Measurements from ENCODE around the gene LRRC49. TPM values are rescaled to one million over a fixed set of nuclear protein-coding genes. Genes with fewer than 3 reads are reported as not detected.
A peak's percentile ranks its signal among the peaks of the same experiment; 100 is the strongest.

The LRRC49 gene
- total and polyA plus RNA-seq, 2 donors (not counting 3 experiments of a cell fraction or from before 2014, with no cell fraction given), result 3.0 to 6.6 TPM

DNA sequence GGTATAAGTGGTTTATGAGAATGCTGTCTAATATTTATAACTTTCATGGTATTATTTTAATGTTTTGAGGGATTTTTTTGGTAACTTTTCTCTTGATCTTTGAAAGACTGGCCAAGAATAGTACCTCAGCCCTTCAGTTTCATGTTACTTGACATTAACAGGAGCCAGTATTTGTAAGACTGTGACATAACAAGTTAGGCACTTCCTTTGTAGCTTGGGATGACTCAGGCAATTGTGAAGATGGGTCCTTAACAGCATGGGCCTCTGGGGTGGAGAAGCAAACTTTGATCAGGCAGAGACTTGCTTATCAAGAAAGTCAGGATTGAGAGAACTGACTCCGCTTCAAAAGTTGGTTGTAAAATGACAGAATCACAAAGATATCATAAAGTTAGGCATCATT lies 9.5 kb downstream of the LRRC49 start:
- intact Hi-C loops (cut with micrococcal nuclease), result no loop called here
- DNase-seq (ENCODE audit: low read depth, low spot score), result peak; percentile 68
- CTCF ChIA-PET, result interaction anchor here (1.9 to 3.5 kb wide), 2 partner anchors 9 to 538 kb away, joined by 6 to 11 read pairs; partner anchors contain the start of genes LRRC49 and THAP10
- peak overlapping the region; percentile 73 for H3K27ac ChIP-seq (ENCODE audit: insufficient read depth, low read depth, low read length)
- FAIRE-seq, result peak; percentile 85
- no peak overlapping the region for H3K4me3 ChIP-seq (replicated peaks in 1 of 3; ENCODE audit: insufficient read depth in 1 of 3, low read depth in 1 of 3, low read length in 3 of 3)
- H3K4me2 ChIP-seq (ENCODE audit: insufficient read depth, low read length), result peak overlapping the region; percentile 12
- peak overlapping the region; percentile 22 for H3K9ac ChIP-seq (replicated peaks; ENCODE audit: extremely low read depth, insufficient read depth, low read length)
- H3K79me2 ChIP-seq (ENCODE audit: control insufficient read depth, insufficient read depth, low read length), result no peaks in the 10 kb centered on the region
- peaks cover 11% of the 10 kb centered on the region for H3K4me1 ChIP-seq (ENCODE audit: control insufficient read depth, extremely low read depth, insufficient read depth, low read length)
- POLR2A ChIA-PET, result no interaction called here
- H3K27me3 ChIP-seq (ENCODE audit: control insufficient read depth in 2 of 2, insufficient read depth in 2 of 2, low read length in 2 of 2), result no peaks in the 10 kb centered on the region
- no peaks in the 10 kb centered on the region for H4K20me1 ChIP-seq (replicated peaks; ENCODE audit: control insufficient read depth, extremely low read depth, insufficient read depth, low read length)
- H2AFZ ChIP-seq (ENCODE audit: low read depth, low read length), result peak overlapping the region; percentile 77
- dilution Hi-C loops (cut with MboI; ENCODE audit: extremely low pct_ligation_motif_present, low sequenced_read_pairs), result no loop called here
- H3K9me3 ChIP-seq (replicated peaks; ENCODE audit: control insufficient read depth, insufficient read depth, low read length), result no peaks in the 10 kb centered on the region
- no peaks in the 10 kb centered on the region for H3K9me1 ChIP-seq (replicated peaks; ENCODE audit: control insufficient read depth, extremely low read depth, insufficient read depth, low read length)
- H3K36me3 ChIP-seq (ENCODE audit: control insufficient read depth in 2 of 2, extremely low read depth in 1 of 2, insufficient read depth in 2 of 2, low read length in 2 of 2), result peaks cover 0 to 2% of the 10 kb centered on the region in 2 experiments
- TF ChIP-seq JUN (IDR thresholded peaks at IDR 0.05; ENCODE audit: borderline replicate concordance, insufficient read depth, insufficient read length, low read depth) (peak; percentile 88), POLR2A (IDR thresholded peaks at IDR 0.05; ENCODE audit: low read depth, low read length) (no peak), FOS (IDR thresholded peaks at IDR 0.05; ENCODE audit: borderline replicate concordance, insufficient read depth, low read length) (peak; percentile 89)
- BruUV-seq (replicated peaks), result no TSS peak

DNA sequence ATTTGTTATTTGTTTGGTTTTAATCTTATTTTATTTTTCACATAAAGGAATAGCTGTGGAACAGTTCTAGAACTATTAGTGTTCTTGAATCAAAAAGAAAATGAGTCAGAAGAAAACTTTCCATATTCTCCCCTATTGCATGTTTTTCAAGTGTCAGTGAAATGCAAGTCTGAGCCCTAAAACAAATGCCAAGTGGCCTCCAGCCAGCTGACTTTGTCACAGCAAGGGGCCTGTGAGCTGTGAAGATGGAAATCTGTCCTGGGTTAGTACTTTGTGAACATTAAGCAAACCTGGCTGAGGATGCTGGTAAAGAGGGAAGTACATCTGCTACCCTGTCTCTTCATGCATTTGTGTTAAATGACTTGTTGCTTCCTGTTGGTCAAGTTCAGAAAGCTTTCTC lies 14.2 kb downstream of the LRRC49 start:
- H3K4me1 ChIP-seq (ENCODE audit: control insufficient read depth, extremely low read depth, insufficient read depth, low read length), result peaks cover 8% of the 10 kb centered on the region
- intact Hi-C loops (cut with micrococcal nuclease) (no loop called here), dilution Hi-C loops (cut with MboI; ENCODE audit: extremely low pct_ligation_motif_present, low sequenced_read_pairs) (no loop called here)
- no peak overlapping the region for H3K27ac ChIP-seq (ENCODE audit: insufficient read depth, low read depth, low read length)
- H3K9me1 ChIP-seq (replicated peaks; ENCODE audit: control insufficient read depth, extremely low read depth, insufficient read depth, low read length), result no peaks in the 10 kb centered on the region
- peaks cover 2% of the 10 kb centered on the region in 2 experiments for H3K36me3 ChIP-seq (ENCODE audit: control insufficient read depth in 2 of 2, extremely low read depth in 1 of 2, insufficient read depth in 2 of 2, low read length in 2 of 2)
- no peak overlapping the region for H3K9ac ChIP-seq (replicated peaks; ENCODE audit: extremely low read depth, insufficient read depth, low read length)
- ChIA-PET POLR2A (no interaction called here), CTCF (interaction anchor here (0.6 to 1.6 kb wide), 6 partner anchors 8 to 895 kb away, joined by 3 to 5 read pairs (median 3); no protein-coding TSS in a partner anchor)
- FAIRE-seq (no peak), DNase-seq (ENCODE audit: low read depth, low spot score) (no peak)
- no peak overlapping the region for H2AFZ ChIP-seq (ENCODE audit: low read depth, low read length)
- BruUV-seq (replicated peaks), result no TSS peak
- no peak overlapping the region for H3K4me2 ChIP-seq (ENCODE audit: insufficient read depth, low read length)
- H3K9me3 ChIP-seq (replicated peaks; ENCODE audit: control insufficient read depth, insufficient read depth, low read length), result peaks cover 2% of the 10 kb centered on the region
- H3K27me3 ChIP-seq (ENCODE audit: control insufficient read depth in 2 of 2, insufficient read depth in 2 of 2, low read length in 2 of 2), result no peaks in the 10 kb centered on the region
- no peak overlapping the region for H3K4me3 ChIP-seq (replicated peaks in 1 of 3; ENCODE audit: insufficient read depth in 1 of 3, low read depth in 1 of 3, low read length in 3 of 3)
- no peaks in the 10 kb centered on the region for H4K20me1 ChIP-seq (replicated peaks; ENCODE audit: control insufficient read depth, extremely low read depth, insufficient read depth, low read length)
- no peaks in the 10 kb centered on the region for H3K79me2 ChIP-seq (ENCODE audit: control insufficient read depth, insufficient read depth, low read length)
- TF ChIP-seq FOS (IDR thresholded peaks at IDR 0.05; ENCODE audit: borderline replicate concordance, insufficient read depth, low read length), result no peak
- TF ChIP-seq JUN (IDR thresholded peaks at IDR 0.05; ENCODE audit: borderline replicate concordance, insufficient read depth, insufficient read length, low read depth), result no peak
- TF ChIP-seq, protein P1, sequence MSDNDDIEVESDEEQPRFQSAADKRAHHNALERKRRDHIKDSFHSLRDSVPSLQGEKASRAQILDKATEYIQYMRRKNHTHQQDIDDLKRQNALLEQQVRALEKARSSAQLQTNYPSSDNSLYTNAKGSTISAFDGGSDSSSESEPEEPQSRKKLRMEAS (IDR thresholded peaks at IDR 0.05; ENCODE audit: insufficient read depth, insufficient read length), result no peak
- no peak for TF ChIP-seq GATA2 (IDR thresholded peaks at IDR 0.05; ENCODE audit: insufficient read depth, insufficient read length, low read depth, low read length)
- TF ChIP-seq, protein P2, sequence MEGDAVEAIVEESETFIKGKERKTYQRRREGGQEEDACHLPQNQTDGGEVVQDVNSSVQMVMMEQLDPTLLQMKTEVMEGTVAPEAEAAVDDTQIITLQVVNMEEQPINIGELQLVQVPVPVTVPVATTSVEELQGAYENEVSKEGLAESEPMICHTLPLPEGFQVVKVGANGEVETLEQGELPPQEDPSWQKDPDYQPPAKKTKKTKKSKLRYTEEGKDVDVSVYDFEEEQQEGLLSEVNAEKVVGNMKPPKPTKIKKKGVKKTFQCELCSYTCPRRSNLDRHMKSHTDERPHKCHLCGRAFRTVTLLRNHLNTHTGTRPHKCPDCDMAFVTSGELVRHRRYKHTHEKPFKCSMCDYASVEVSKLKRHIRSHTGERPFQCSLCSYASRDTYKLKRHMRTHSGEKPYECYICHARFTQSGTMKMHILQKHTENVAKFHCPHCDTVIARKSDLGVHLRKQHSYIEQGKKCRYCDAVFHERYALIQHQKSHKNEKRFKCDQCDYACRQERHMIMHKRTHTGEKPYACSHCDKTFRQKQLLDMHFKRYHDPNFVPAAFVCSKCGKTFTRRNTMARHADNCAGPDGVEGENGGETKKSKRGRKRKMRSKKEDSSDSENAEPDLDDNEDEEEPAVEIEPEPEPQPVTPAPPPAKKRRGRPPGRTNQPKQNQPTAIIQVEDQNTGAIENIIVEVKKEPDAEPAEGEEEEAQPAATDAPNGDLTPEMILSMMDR (IDR thresholded peaks at IDR 0.05; ENCODE audit: extremely low read depth in 1 of 2, insufficient read depth in 1 of 2, low read depth in 1 of 2, low read length in 2 of 2), result no peak
